ENCODE data around the gene PMEL. TPM values are rescaled to one million over a fixed set of nuclear protein-coding genes. Genes with fewer than 3 reads are reported as not detected.
A peak's percentile ranks its signal among the peaks of the same experiment; 100 is the strongest.

PMEL gene
- total and polyA plus RNA-seq, 2 donors (not counting 1 experiment from before 2014, with no cell fraction given): 0.50 to 0.84 TPM

DNA sequence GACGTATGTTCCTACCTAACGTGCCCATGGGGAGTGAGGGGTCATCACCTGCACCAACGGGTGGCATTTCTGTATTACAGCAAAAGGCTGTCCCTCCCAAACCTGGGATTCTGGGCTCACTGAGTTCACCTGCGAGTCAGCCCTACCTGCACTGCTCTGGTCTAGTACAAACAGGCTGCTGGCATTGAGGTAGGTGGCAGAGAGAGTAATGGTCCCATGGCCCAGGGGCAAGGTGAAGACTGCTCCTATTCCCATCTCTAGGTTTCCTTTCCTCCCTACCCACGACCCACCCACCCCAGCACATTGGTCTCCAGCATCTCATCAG, 31.7 kb upstream of the PMEL start:
- Histone ChIP-seq H3K9me3 (ENCODE audit: control insufficient read depth, insufficient read depth, low read depth, low read length) (no peaks in the 10 kb centered on the region), H3K4me3 (replicated peaks in 1 of 4; ENCODE audit: control extremely low read depth in 1 of 4, insufficient read depth in 1 of 4, low read depth in 3 of 4, low read length in 4 of 4) (peak overlapping the region; percentile 65 to 97 (median 93)), H3K9ac (ENCODE audit: insufficient read depth, low read length) (peak overlapping the region; percentile 60), H3K4me1 (ENCODE audit: control insufficient read depth, extremely low read depth, insufficient read depth, low read length) (no peaks in the 10 kb centered on the region), H3K36me3 (ENCODE audit: control insufficient read depth, insufficient read depth, low read length) (peaks cover 1% of the 10 kb centered on the region), H3K79me2 (ENCODE audit: control insufficient read depth, insufficient read depth, low read length) (peaks cover 2% of the 10 kb centered on the region), H4K20me1 (ENCODE audit: control insufficient read depth, extremely low read depth, insufficient read depth, low read length) (no peaks in the 10 kb centered on the region), H2AFZ (ENCODE audit: low read length) (peak overlapping the region; percentile 79), H3K27me3 (ENCODE audit: control insufficient read depth, insufficient read depth, low read length) (no peaks in the 10 kb centered on the region), H3K4me2 (ENCODE audit: extremely low read depth, insufficient read depth, low read length) (peak overlapping the region; percentile 96), H3K27ac (ENCODE audit: insufficient read depth, low read length) (peak overlapping the region; percentile 51)
- DNase-seq (ENCODE audit: low read depth in 2 of 2): no peak
- TF ChIP-seq, protein P1, sequence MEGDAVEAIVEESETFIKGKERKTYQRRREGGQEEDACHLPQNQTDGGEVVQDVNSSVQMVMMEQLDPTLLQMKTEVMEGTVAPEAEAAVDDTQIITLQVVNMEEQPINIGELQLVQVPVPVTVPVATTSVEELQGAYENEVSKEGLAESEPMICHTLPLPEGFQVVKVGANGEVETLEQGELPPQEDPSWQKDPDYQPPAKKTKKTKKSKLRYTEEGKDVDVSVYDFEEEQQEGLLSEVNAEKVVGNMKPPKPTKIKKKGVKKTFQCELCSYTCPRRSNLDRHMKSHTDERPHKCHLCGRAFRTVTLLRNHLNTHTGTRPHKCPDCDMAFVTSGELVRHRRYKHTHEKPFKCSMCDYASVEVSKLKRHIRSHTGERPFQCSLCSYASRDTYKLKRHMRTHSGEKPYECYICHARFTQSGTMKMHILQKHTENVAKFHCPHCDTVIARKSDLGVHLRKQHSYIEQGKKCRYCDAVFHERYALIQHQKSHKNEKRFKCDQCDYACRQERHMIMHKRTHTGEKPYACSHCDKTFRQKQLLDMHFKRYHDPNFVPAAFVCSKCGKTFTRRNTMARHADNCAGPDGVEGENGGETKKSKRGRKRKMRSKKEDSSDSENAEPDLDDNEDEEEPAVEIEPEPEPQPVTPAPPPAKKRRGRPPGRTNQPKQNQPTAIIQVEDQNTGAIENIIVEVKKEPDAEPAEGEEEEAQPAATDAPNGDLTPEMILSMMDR (conservative IDR thresholded peaks at IDR 0.05 in 1 of 2, IDR thresholded peaks at IDR 0.05 in 1 of 2; ENCODE audit: low read depth in 1 of 2, low read length in 2 of 2): no peak
- TF ChIP-seq EZH2 (IDR thresholded peaks at IDR 0.05; ENCODE audit: low read length, missing control alignments): no peak

DNA sequence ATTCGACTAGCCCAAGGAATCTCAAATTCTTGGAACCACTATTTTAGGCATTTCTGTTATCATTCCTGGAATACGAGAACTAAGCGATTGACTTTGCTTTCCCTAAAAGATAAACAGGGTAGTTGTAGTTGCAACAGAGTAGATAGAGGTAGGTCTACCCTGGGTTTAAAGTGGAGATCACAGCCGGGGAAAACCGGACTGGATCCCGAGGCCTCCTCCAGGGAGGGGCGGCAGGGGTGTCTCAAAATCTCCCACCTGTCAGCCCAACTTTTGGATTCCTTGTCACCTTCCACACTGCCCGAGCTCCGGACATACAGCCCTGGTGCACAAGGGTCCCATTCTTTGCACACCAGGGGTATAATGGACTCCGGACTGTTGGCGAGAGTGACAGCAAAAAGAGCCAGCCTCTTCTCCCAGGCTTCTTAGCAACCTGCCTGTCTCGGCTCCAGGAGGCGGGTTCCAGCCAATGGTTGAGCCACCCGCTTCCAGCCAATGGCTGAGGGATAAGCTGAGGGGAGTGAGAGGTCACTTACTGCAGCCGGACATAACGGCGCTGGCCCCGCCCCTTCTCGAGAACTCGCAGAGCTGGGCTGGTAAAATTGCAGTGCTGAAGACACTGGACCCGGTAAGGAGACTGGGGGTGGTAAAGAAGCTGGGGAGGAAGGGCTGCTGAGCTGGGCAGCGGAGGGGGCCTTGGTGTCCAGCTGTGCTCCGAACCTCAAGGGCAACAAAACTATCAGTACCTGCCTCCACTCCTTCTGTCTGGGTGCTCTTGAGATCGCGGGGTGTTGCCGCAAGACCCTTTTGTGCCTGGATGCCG, 31.1 kb upstream of the PMEL start, which contains the start of gene SUOX:
Gene SUOX (plus strand): TSS at position 562 of the 820 bp plus-strand sequence. CDS start 4,946 bp downstream, outside the sequence.
- H4K20me1 ChIP-seq (ENCODE audit: control insufficient read depth, extremely low read depth, insufficient read depth, low read length): no peaks in the 10 kb centered on the region
- H3K4me3 ChIP-seq (replicated peaks in 1 of 4; ENCODE audit: control extremely low read depth in 1 of 4, insufficient read depth in 1 of 4, low read depth in 3 of 4, low read length in 4 of 4): peak within 1 kb of the TSS; percentile 65 to 97 (median 93)
- H3K79me2 ChIP-seq (ENCODE audit: control insufficient read depth, insufficient read depth, low read length): peaks cover 2% of the 10 kb centered on the region
- H3K36me3 ChIP-seq (ENCODE audit: control insufficient read depth, insufficient read depth, low read length): no peaks in the 10 kb centered on the region
- H3K9ac ChIP-seq (ENCODE audit: insufficient read depth, low read length): peak within 1 kb of the TSS; percentile 60
- H3K27me3 ChIP-seq (ENCODE audit: control insufficient read depth, insufficient read depth, low read length): no peaks in the 10 kb centered on the region
- TF ChIP-seq EZH2 (IDR thresholded peaks at IDR 0.05; ENCODE audit: low read length, missing control alignments): no peak
- TF ChIP-seq, protein P1 (conservative IDR thresholded peaks at IDR 0.05 in 1 of 2, IDR thresholded peaks at IDR 0.05 in 1 of 2; ENCODE audit: low read depth in 1 of 2, low read length in 2 of 2): no peak
- H3K9me3 ChIP-seq (ENCODE audit: control insufficient read depth, insufficient read depth, low read depth, low read length): no peaks in the 10 kb centered on the region
- H3K4me2 ChIP-seq (ENCODE audit: extremely low read depth, insufficient read depth, low read length): peak within 1 kb of the TSS; percentile 96
- no peaks in the 10 kb centered on the region for H3K4me1 ChIP-seq (ENCODE audit: control insufficient read depth, extremely low read depth, insufficient read depth, low read length)
- H3K27ac ChIP-seq (ENCODE audit: insufficient read depth, low read length): peak within 1 kb of the TSS; percentile 51
- H2AFZ ChIP-seq (ENCODE audit: low read length): peak within 1 kb of the TSS; percentile 79
- DNase-seq (ENCODE audit: low read depth in 2 of 2): peak; percentile 97 to 98

DNA sequence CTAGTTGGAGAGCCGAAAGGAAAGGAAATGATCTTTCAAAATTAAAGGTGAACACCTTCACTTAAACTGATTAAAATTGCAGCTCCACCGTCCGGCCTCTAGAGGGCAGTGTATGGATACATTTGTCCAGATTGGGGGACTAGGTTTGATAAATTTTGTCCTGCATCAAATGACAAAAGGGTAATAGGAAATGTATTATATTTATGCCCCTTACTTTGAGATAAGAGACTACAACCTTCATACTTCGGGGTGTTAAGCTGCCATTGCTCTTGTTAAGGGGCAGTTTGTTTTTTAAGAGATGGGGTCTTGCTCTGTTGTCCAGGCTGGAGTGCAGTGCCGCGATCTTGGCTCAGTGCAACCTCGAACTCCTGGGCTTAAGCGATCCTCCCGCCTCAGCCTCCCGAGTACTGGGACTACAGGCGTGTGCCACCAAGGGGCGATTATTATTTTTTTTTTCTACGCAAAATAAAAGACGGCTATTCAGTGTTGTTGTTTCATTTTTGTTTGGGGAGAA, 30.4 kb upstream of the PMEL start:
- Histone ChIP-seq H3K4me1 (ENCODE audit: control insufficient read depth, extremely low read depth, insufficient read depth, low read length) (no peaks in the 10 kb centered on the region), H3K4me2 (ENCODE audit: extremely low read depth, insufficient read depth, low read length) (peak overlapping the region; percentile 84), H2AFZ (ENCODE audit: low read length) (no peak overlapping the region), H4K20me1 (ENCODE audit: control insufficient read depth, extremely low read depth, insufficient read depth, low read length) (no peaks in the 10 kb centered on the region), H3K27me3 (ENCODE audit: control insufficient read depth, insufficient read depth, low read length) (no peaks in the 10 kb centered on the region), H3K79me2 (ENCODE audit: control insufficient read depth, insufficient read depth, low read length) (peaks cover 2% of the 10 kb centered on the region), H3K9me3 (ENCODE audit: control insufficient read depth, insufficient read depth, low read depth, low read length) (no peaks in the 10 kb centered on the region), H3K4me3 (replicated peaks in 1 of 4; ENCODE audit: control extremely low read depth in 1 of 4, insufficient read depth in 1 of 4, low read depth in 3 of 4, low read length in 4 of 4) (peak overlapping the region; percentile 65 to 97 (median 93)), H3K36me3 (ENCODE audit: control insufficient read depth, insufficient read depth, low read length) (peaks cover 2% of the 10 kb centered on the region), H3K27ac (ENCODE audit: insufficient read depth, low read length) (peak overlapping the region; percentile 11), H3K9ac (ENCODE audit: insufficient read depth, low read length) (no peak overlapping the region)
- TF ChIP-seq EZH2 (IDR thresholded peaks at IDR 0.05; ENCODE audit: low read length, missing control alignments): no peak
- TF ChIP-seq, protein P1 (conservative IDR thresholded peaks at IDR 0.05 in 1 of 2, IDR thresholded peaks at IDR 0.05 in 1 of 2; ENCODE audit: low read depth in 1 of 2, low read length in 2 of 2): peak; percentile 84 to 85
- peak; percentile 42 to 79 for DNase-seq (ENCODE audit: low read depth in 2 of 2)
